Coronary artery (tissue), 2 donors: ENCODE data around the gene CCDC73.
"Not testable (repeated sequence)": the region's sequence is repeated elsewhere in the genome, so short reads cannot be mapped to it uniquely, and the experiment has no call there.

ENCODE experiments used
- DNase-seq: peaks from one replicate; pipeline ENCODE4 v3.0.0-alpha.2; 2017; ENCODE audit warnings: low spot score
- H3K27ac ChIP-seq, 2 donors: fragments of 200-600 bp; sonication (generic); one replicate each; pipeline ENCODE4 v1.5.1; 2016 to 2019
- H3K4me3 ChIP-seq: fragments of 200-600 bp; sonication (generic); 2 replicates; pipeline ENCODE4 v1.5.1; 2016; ENCODE audit warnings: mild to moderate bottlenecking, moderate library complexity
- TF ChIP-seq, protein P1 (sequence below): fragments of 200-600 bp; sonication (generic); IDR thresholded peaks from one replicate; pipeline ENCODE4 v1.5.1; 2019; ENCODE audit warnings: antibody characterized with exemption

CCDC73 gene

DNA sequence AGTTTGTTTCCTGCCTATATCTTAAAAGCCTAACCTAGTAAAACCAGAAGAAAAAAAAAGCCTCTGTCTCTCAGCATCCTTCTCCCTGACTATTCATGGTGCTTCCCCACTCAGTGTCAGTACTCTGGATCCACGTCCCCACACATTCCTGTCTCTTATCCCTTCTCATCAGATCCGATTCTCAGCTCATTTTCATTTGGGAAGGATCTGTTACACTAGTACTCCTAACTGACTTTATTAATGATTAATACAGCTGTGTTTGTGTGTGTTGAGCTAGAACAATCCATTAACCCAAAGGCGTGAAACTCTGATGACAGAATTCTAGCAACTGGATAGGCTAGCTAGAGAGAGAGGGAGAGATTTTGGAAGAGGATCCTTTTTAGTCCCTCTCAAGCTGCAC is 36.8 kb upstream of the CCDC73 start:
- no peak for DNase-seq
- TF ChIP-seq, protein P1, sequence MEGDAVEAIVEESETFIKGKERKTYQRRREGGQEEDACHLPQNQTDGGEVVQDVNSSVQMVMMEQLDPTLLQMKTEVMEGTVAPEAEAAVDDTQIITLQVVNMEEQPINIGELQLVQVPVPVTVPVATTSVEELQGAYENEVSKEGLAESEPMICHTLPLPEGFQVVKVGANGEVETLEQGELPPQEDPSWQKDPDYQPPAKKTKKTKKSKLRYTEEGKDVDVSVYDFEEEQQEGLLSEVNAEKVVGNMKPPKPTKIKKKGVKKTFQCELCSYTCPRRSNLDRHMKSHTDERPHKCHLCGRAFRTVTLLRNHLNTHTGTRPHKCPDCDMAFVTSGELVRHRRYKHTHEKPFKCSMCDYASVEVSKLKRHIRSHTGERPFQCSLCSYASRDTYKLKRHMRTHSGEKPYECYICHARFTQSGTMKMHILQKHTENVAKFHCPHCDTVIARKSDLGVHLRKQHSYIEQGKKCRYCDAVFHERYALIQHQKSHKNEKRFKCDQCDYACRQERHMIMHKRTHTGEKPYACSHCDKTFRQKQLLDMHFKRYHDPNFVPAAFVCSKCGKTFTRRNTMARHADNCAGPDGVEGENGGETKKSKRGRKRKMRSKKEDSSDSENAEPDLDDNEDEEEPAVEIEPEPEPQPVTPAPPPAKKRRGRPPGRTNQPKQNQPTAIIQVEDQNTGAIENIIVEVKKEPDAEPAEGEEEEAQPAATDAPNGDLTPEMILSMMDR, result no peak
- Histone ChIP-seq H3K27ac (no peak overlapping the region), H3K4me3 (no peak overlapping the region)

DNA sequence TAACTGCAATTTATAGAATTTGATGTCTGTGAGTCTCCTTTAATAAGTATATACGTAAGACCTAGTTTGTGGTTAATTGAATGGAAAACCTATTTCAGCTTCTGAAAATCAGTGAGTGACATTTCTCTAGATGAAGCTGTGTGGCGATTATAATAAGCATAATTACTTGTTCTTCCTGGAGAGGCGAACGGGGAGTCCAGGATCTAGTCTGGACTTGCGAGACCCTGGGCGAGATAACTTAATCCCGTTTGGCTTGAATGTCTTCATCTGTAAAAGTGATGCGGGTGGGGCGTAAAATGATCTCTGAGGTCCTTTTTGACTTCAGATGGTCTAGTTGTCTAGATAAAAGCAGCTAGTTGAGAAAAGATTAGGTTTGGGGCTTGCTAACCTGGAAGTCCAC is 36.3 kb upstream of the CCDC73 start:
- TF ChIP-seq, protein P1, result no peak
- no peak for DNase-seq
- Histone ChIP-seq H3K27ac (no peak overlapping the region), H3K4me3 (peak overlapping the region; percentile 80)

DNA sequence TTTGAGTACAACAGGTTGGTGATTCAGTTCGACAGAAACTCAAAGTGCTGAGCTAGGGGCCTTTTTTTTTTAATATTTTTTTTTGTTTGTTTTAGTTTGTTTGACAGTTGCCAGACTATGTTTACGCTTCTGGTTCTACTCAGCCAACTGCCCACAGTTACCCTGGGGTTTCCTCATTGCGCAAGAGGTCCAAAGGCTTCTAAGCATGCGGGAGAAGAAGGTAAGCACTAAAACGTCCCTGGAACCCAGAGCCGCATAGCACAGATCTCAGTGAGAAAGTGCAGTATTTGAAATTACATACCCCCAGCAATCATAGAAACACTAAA is 35.9 kb upstream of the CCDC73 start:
- Histone ChIP-seq H3K27ac (no peak overlapping the region), H3K4me3 (peak overlapping the region; percentile 80)
- DNase-seq, result no peak
- TF ChIP-seq, protein P1, result no peak

DNA sequence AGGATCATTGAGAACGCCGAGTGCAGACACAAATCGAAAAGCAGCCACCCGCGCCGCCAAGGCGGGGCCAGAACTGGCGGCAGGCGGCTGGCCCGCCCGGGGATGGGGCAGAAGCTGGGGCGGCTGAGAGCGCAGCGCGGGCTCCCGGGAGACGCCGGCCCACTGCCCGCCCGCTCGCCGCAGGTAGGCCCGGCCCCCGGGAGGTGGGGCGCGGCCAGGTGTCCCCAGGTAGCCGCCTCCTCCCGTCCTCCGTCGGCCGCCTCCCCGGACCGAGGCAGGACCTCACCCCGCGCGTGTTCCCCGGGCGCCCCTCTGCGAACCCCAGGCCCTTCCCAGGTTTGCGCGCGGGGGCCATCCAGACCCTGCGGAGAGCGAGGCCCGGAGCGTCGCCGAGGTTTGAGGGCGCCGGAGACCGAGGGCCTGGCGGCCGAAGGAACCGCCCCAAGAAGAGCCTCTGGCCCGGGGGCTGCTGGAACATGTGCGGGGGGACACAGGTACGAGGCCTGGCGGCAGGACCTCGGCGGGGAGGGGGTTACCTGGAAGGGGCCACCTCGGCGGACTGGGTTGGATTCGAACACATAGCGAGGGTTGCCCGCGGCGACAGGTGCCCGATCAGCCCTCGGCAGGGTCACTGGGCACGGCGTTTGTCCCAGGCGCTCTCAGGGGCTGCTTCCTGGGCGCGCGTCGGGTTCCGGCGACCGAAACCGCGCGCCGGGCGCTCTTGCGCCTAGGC is 35.4 kb upstream of the CCDC73 start, which contains the start of gene PRRG4:
TSS of gene PRRG4 (plus strand) at position 248 of the 733 bp plus-strand sequence. CDS start 603 bp downstream, outside the sequence.
- peak; percentile 75 for DNase-seq
- Histone ChIP-seq H3K4me3 (peak within 1 kb of the TSS; percentile 80), H3K27ac (peak within 1 kb of the TSS in 1 of 2 donors; percentile 50)
- TF ChIP-seq, protein P1, result no peak

DNA sequence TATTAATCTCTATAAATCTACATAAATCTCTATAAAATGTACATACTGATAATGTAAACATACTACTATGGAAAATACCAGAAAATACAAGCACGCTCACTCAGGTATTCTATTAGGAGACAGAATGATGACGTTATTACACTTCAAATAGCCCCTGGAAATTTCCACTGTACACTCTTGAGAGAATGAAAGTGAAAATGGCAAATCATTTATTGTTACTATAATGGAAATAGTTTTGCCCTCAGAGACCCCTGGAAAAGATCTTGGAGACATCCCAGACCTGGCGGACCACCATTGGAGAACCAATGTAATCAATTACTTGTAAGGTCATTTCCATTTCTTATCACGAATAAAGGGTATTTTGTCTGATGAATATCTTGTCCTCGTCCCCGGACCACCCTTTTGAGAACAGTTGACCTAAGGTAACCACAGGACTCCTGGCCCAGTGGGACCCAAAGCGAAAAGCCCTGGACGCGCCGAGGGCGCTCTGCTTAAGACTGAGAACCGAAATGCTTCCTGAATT is 34.8 kb upstream of the CCDC73 start:
- H3K4me3 ChIP-seq, result peak overlapping the region; percentile 80
- peak overlapping the region in 1 of 2 donors; percentile 50 for H3K27ac ChIP-seq
- TF ChIP-seq, protein P1, result no peak
- no peak for DNase-seq

DNA sequence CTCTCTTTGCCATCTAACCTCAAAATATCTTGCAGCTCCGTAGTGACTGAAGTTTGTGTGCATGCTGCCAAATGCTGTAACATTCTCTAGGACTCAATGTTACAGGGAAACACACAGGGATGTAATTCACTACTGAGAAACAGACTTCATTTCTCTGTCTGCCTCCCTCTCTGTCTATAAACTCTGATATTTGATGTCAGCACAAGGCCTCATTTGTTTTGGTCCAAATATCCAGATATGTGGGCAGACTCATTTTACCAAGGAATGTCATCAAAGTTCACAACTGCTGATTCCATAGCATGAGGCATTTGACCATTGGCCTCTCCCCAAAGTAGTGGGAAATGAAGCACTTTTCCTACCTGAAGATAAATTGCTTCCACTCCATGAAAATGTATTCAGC is 32.8 kb upstream of the CCDC73 start:
- TF ChIP-seq, protein P1, result no peak

DNA sequence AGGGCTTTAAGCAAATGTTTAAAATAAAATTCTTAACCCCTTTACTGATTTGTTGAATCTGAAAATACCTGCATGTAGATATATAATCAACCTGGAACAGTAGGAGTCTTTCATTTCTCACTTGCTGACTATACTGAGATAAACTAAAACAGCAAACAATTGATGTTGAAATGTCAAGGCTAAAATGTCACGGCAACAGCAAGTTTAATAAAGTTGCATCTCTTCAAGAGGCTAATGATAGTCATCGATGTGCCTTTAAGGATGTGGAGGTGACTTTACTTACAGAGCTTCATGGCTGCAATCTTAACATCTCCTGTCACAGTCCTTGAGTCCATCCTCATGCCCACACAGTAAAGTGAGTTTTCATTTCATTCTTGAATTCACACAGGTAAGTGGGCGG is 31.7 kb upstream of the CCDC73 start:
- H3K4me3 ChIP-seq, result no peak overlapping the region
- no peak for DNase-seq
- TF ChIP-seq, protein P1, result no peak

More for the DNA sequence above, 32.8 kb upstream of the CCDC73 start:
- no peak overlapping the region for H3K4me3 ChIP-seq
- H3K27ac ChIP-seq, result no peak overlapping the region
- DNase-seq, result no peak

DNA sequence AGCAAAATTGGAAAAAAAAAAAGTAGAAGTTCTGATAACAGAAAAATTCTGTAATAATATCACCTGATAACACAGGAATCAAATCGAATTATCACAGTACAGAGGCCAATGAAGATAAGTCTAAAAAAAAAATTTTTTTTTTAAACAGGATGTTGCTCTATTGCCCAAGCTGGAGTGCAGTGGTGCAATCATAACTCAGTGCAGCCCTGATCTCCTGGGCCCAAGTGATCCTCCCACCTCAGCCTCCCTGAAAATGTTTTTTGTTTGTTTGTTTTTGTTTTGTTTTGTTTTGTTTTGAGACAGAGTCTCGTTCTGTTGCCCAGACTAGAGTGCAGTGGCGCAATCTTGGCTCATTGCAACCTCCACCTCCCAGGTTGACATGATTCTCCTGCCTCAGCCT is 29.2 kb upstream of the CCDC73 start:
- not testable (repeated sequence) for H3K27ac ChIP-seq, DNase-seq, H3K4me3 ChIP-seq

More for the DNA sequence above, 31.7 kb upstream of the CCDC73 start:
- H3K27ac ChIP-seq, result no peak overlapping the region
